Measurements from ENCODE around the gene GPN3. TPM values are rescaled to one million over a fixed set of nuclear protein-coding genes. Genes with fewer than 3 reads are reported as not detected.

Gene GPN3
- total and polyA plus RNA-seq, 5 experiments from 2014 or later, result 13.5 to 35.8 (median 33.7) TPM

Other genes starting within 250 kb of the GPN3 start
- gene ATP2A2, start 187.0 kb downstream of the GPN3 start, total RNA-seq, result 10 to 100 TPM; 69.3 to 75.6 TPM
- gene ATP2A2, start 187.0 kb downstream of the GPN3 start, polyA plus RNA-seq, result 1 to 10 TPM; 1.7 to 2.0 (median 1.9) TPM
- gene ANAPC7, start 64.5 kb downstream of the GPN3 start, total RNA-seq, result 10 to 100 TPM; 78.5 to 84.0 TPM
- 10 to 100 TPM; 25.7 to 32.3 (median 30.9) TPM for gene ANAPC7, start 64.5 kb downstream of the GPN3 start, polyA plus RNA-seq
- gene ARPC3, start 17.9 kb downstream of the GPN3 start, total RNA-seq, result 100 to 1,000 TPM; 213 to 243 TPM
- gene ARPC3, start 17.9 kb downstream of the GPN3 start, polyA plus RNA-seq, result 100 to 1,000 TPM; 691 to 810 (median 733) TPM
- gene FAM216A, start 588 bp upstream of the GPN3 start, total RNA-seq, result 10 to 100 TPM; 21.6 to 22.3 TPM
- gene FAM216A, start 588 bp upstream of the GPN3 start, polyA plus RNA-seq, result 10 to 100 TPM in 2 of 3 donors, 1 to 10 TPM in 1; 9.3 to 15.4 (median 11.1) TPM
- 100 to 1,000 TPM; 126 to 130 TPM for gene VPS29, start 33.9 kb upstream of the GPN3 start, total RNA-seq
- gene VPS29, start 33.9 kb upstream of the GPN3 start, polyA plus RNA-seq, result 100 to 1,000 TPM; 128 to 167 (median 167) TPM
- 1 to 10 TPM; 2.7 to 3.8 TPM for gene RAD9B, start 34.1 kb upstream of the GPN3 start, total RNA-seq
- gene RAD9B, start 34.1 kb upstream of the GPN3 start, polyA plus RNA-seq, result 1 to 10 TPM in 2 of 3 donors, under 1 TPM in 1; 0.89 to 1.3 (median 1.0) TPM
- gene PPTC7, start 115.1 kb upstream of the GPN3 start, total RNA-seq, result 10 to 100 TPM; 34.4 to 34.8 TPM
- gene PPTC7, start 115.1 kb upstream of the GPN3 start, polyA plus RNA-seq, result 10 to 100 TPM in 1 of 3 donors, 1 to 10 TPM in 2; 7.6 to 10.2 (median 9.6) TPM
- 10 to 100 TPM; 13.4 to 16.2 TPM for gene TCTN1, start 145.9 kb upstream of the GPN3 start, total RNA-seq
- gene TCTN1, start 145.9 kb upstream of the GPN3 start, polyA plus RNA-seq, result 10 to 100 TPM in 2 of 3 donors, 1 to 10 TPM in 1; 8.7 to 16.4 (median 13.6) TPM
- 10 to 100 TPM; 21.0 to 21.2 TPM for gene HVCN1, start 220.9 kb upstream of the GPN3 start, total RNA-seq
- gene HVCN1, start 220.9 kb upstream of the GPN3 start, polyA plus RNA-seq, result 10 to 100 TPM; 17.3 to 24.5 (median 20.1) TPM

Data from naive thymus-derived CD8-positive, alpha-beta T cell (primary cell).